ENCODE results near the gene PAK1.

The PAK1 gene

DNA sequence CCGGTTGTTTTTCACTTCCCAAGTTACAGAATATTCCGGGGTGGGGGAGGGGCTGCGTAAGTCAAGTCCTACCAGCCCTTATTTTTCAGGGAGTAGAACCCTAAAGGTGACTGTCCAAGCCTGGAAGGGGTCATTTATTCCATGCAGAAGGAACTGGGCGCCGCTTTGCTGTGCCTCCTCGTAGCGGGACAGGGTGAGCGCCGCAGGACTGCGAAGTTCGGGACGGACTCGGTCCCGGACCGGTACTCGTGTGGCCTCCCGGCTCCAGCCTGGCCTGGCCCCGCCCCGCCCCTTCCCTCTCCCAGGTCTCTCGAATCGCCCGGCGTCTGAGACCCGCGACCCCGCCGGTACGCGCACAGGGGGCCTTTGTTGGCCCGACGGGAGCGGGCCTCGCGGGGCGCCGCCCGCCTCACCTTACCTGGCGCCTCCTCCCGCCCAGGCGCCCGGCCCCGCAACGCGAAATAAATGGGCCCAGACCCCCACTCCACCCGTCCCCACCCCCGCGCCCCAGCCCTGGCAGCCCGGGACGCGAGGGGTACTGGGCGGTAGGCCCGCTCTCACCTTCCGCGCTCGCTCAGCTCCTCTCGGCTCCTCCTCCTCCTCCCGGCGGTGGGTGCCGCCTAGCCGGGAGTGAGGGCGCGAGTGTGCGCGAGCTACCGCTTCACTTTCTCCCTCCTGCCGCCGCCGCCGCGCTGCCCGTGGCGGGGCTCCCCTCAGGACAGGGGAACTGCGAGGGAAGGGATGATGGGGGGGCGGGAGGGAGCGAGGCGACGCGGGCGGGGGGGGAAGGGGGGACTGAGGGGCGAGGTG is 698 bp downstream of the PAK1 start:
- peak in 3 of 4 experiments; percentile 14 to 52 (median 22) for DNase-seq

DNA sequence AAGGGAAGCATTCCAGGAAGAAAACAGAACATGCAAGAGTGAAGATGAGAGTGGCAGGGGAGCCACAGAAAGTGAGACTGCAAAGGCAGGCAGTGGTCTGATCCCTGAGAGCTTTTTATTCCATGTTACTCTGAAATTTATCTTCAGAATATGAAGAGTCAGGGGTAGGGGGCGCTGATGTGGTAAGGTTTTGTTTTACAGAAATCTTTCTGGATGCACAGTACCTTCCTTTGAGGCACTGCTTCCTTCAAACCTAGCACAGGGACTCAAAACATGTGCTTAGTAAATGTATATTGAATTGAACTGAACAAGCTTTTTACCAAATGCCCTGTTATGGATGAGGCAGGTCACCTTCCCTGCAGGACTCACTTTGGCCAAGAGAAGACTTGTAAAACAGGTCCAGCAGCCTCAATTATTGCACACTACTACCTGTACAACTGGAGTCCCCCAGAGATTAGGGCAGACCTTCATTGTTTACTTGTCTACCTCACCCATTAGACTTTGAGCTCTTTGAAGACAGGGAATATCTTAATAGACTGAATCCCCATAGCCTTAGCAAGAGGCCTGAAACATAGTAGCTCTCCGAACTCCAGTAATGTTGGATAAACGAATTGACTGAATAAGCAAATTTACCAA is 2.2 kb downstream of the PAK1 start:
- no peak for DNase-seq

DNA sequence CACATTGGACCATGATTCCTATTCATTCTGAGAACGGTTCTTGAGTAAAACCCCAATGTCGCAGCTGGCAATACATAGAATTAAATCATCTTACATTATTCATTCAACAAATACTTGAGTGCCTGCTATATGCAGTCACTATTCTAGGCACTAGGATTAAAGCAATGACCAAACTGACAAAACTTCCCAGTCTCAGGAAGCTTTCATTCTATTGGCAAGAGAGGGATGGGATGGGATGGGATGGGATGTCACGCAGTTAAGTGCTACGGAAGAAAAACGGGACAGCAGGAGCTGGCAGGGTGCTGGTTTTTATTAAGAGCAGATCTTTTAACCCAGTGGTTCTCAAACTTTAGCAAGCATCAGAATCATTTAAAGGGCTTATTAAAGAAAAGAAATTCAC is 2.9 kb downstream of the PAK1 start:
- no peak for DNase-seq

DNA sequence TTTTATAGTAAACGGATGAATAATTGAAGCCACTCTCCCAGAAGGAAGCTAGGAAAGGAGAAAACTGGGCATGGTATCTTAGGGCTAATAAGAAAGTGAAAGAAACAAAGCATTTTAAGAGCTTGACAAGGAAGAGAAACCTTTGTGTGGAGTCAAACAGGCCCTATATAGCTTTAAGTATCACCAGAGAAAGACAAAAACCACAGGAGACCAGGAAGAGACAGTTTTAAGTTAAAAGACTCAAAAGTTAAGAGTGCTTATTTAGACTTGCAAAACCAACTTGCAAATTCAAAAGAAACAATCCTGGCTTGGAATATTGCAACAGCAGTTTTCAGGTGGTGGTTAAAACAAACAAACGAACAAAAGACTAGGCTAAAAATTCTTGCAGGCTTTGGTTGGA is 3.4 kb downstream of the PAK1 start:
- no peak for DNase-seq

- no peak for DNase-seq
Observed at GRCh38 chr11:77468527-77468926, 5.4 kb downstream of the PAK1 start.

- DNase-seq: no peak
Observed at GRCh38 chr11:77467993-77468392, 5.9 kb downstream of the PAK1 start.

- DNase-seq: no peak
Observed at GRCh38 chr11:77467233-77467632, 6.7 kb downstream of the PAK1 start.

GRCh38 chr11:77457340-77457739 is 16.6 kb downstream of the PAK1 start:
- DNase-seq: no peak

GRCh38 chr11:77455740-77456139 is 18.2 kb downstream of the PAK1 start:
- DNase-seq: no peak

DNA sequence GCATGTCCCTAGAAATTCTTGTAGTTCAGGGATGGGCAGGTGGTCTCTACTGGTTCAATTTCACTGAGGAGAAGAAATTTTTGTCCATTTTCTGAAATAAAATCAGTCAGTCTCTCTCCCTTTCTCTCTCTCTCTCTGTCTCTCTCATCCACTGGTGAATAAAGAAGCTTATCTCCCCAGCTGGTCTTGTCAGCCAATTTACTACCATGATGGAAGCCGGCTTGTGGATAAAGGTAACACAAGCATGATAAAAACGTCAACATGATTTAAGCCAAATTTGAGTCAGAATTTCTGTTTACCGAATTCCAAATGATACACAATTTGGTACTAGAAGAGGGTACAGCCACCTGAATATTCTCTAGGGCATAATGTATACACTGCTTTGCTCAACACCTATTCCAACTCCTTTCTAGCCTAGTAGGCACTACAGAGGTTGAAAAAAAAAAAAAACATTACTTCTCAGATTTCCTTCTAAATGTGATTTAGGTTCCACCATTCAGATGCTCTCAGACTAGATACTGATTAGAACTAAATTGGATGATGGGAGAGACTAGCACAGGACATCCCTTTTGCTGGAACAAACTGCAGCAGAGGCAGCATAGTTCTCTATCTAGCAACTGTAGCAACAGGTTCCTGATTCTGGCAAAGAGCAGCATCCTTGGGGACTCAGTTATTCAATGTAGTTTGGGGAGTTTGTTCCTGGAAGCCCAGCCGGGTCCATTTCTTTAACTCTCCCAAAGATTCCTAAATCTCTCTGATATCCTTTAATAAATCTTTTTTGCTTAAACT is 18.8 kb downstream of the PAK1 start:
- DNase-seq: no peak

DNA sequence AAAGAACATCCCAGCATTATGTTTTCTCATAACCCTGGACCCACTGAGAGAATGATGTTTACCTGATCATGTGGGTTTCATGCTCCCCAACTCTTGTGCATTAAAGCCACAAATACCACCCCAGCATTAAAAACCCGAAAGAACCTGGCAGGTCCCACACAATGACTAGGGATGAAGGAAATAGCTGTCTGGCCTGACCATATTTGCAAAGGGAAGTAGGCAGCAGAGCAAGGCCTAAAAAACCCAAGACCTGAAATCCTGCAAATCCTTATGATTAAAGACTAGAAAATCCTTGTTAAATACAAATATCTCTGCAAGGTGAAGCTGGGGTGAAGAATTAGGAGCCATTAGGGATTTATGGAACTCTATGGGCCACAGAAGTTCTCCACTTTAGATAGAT is 23.7 kb downstream of the PAK1 start:
- DNase-seq: no peak

DNA sequence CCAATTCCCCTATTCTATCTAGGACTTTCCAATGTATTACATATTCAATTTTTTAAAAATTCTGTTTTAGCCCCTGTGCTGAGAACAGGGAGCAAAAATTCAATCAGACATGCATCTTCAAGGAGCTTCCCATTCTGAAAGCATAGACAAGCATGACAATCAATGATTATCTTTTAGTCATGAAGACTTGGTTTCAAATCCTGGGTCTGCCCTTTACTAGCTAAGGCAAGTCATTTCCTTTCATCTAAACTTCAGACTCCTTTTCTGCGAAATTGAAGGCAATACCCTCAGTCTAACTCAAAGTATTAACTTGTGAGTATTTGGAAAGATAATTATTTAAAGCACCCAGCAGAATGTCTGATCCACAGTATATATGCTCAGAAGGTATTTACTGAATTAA is 24.1 kb downstream of the PAK1 start:
- DNase-seq: no peak

DNA sequence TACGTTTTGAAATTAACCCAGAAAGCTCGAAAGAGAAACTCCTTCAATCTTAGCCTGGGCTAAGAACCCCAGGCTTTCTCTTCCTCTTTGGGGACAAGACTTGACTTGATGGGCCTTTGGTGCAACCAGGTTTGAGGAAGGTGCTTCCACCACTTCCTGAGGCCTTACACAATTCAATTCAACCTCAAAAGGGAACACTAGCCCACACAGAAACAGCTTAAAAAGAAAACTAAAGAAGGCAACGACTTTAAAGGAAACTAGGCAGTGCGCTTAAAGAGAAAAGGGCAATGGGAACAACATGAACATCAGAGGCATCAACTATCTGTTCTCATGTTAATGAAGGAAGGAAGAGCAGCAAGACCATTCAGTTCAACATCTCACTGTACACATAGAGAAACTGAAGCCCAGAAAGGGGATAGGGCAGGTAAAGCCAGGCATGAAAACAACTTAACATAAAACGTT is 24.8 kb downstream of the PAK1 start:
- no peak for DNase-seq

- DNase-seq: no peak
Observed at GRCh38 chr11:77448269-77448668, 25.6 kb downstream of the PAK1 start.

- DNase-seq: no peak
Observed at GRCh38 chr11:77446911-77447629, 26.8 kb downstream of the PAK1 start.

GRCh38 chr11:77444261-77444660 is 29.6 kb downstream of the PAK1 start:
- DNase-seq: no peak

DNA sequence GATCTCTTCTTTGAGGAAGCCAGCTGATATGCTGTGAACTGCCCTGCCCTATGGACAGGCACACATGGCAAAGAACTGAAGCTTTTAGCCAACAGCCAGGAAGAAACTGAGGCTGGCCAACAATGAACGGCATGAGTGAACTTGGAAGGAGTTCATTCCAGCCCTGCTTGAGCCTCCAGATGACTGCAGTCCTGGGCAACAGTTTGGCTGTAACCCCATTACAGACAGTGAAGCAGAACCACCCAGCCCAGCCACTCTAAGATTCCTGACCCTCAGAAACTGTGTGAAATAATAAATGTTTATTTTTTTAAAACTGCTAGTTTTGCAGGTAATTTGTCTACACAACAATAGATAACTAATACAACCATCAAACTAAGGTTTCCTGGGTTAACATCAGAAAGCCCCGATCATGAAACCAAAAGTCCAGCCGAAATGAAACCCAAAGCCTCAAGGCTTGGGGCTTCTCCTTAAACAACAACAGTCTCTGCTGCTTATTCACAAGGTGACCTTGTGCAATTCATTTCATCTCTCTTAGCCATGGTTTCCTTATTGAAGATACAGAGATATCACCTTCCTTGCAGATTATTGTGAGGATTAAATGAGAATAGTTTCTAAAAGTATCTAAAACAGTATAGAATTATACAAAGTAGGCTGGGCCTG is 31.4 kb downstream of the PAK1 start:
- DNase-seq: no peak

- DNase-seq: no peak
Observed at GRCh38 chr11:77441426-77441825, 32.5 kb downstream of the PAK1 start.

- no peak for DNase-seq
Observed at GRCh38 chr11:77440678-77441077, 33.2 kb downstream of the PAK1 start.

DNA sequence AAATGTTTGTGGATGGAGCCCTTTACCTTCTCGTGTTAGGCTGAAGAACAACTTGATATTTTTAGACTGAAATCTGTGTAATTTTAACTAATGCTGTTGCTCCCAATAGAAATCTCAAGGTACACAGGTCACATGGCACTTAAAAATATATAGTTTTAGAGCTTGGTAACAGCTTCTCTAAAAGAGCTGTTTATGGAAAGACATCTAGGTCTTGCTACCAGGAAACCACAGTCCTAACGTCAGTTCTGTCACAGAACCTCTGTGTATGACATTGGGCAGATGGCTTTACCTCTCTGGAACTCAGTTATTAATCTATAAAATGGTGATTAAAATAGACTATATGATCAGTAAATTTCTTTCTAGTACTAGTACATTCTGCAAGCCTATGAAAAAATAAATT is 35.4 kb downstream of the PAK1 start:
- DNase-seq: no peak

- DNase-seq: no peak
Observed at GRCh38 chr11:77436969-77437368, 36.9 kb downstream of the PAK1 start.

DNA sequence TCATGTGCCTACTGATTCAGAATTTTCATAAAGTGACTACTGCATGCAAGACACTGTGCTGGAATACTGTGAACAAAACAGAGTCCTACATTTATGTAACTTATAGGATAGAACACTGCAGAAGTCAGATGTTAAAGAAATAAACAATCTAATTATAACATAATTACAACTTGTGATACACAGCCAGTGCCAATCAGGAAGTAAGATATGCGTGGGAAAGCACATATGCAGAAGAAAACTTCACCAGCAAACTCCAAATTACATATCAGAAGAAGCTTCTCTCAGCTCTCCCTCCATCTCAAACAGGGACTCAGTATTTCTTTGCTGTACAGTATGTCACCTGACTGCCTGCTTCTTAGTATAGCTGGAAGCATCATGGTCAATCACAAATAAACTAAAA is 37.4 kb downstream of the PAK1 start:
- DNase-seq: no peak

DNA sequence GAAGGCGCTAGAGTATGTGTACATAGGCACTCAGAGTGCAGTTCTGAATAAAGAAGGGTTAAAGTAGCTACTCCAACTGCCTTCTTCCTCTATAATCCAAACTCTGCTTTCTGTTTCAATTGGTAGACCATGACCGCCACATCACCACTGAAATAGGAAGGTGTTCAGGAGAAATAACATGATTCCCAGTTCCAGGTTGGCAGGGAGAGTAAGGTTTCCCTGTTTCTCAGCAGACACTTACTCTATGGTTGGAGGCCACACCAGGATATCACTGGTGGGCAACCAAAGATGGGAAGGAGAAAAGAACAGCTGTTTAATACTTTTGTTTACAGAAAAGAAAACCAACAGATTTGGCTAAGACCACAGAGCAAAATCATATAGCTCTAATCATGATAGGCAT is 37.9 kb downstream of the PAK1 start:
- no peak for DNase-seq
